Iris pigment epithelial cell (primary cell): ENCODE measurements around the gene BTBD10.
"Not testable (repeated sequence)": the region's sequence is repeated elsewhere in the genome, so short reads cannot be mapped to it uniquely, and the experiment has no call there.

Experiments used
- DNase-seq: peaks from one replicate; pipeline ENCODE4 v3.0.0-alpha.2; 2011; ENCODE audit warnings: low read depth

The BTBD10 gene

DNA sequence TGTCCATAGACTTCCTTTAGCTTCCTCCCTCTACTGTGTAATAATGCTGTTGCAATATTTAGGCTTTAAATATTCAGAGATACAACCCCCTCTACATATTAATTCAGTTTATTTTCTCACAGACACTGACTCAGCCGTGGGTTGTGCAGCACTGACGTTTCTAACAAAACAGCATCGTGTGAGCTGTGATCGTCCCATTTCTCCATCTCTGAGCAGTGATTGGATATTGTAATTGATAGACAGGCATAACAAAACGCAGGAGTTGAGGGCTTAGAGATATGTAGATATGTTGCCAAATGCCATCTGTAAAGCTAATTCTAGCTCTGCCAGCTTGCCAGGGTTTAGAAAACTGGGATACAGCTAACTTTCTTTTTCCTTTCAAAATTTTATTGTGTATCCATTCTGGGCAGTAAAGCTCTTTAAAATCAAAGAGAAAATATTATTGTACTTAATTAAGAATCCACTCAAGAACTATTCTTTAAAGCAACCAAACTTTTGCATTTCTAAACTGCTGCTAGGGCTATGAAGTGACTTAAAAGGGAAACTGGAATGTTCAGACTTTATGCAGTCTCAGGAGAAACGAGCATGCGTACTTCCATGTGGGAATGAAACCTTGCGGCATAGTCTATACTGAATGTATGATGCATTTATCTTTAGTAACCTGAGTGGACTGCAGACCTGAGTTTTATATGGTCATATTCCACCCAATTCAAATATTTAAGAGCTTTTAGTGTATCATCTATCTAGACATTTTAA is 22.7 kb downstream of the BTBD10 start:
- peak; percentile 96 for DNase-seq

DNA sequence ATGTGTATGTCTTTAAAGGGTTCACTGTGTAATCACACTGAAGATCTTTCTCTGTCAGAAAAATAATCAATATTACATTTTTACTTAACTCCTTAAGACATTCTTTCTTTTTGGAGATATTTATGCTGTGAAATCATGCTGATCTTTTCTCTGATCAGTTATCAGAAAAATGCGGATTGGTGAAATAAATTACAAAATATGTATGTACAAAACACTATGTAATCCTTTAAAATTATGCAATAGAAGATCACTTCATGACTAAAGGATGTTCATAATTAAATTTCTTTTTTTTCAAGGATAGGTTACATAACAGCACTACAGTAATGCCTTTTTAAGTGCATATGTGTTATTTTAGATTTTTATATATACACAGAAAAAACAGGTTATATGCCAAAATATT is 24.7 kb downstream of the BTBD10 start:
- DNase-seq, result peak; percentile 45

DNA sequence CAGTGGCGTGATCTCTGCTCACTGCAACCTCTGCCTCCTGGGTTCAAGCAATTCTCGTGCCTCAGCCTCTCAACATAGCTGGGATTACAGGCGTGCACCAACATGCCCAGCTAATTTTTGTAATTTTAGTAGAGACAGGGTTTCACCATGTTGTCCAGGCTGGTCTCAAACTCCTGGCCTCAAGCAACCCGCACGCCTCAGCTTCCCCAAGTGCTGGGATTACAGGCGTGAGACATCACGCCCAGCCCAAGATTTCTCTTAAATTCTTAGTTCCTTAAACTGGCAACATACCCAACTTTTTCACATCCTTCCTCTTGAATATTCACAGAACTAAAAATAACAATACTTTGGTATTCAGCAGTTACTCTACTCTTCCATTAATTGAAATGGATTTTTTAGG is 26.2 kb downstream of the BTBD10 start:
- not testable (repeated sequence) for DNase-seq

DNA sequence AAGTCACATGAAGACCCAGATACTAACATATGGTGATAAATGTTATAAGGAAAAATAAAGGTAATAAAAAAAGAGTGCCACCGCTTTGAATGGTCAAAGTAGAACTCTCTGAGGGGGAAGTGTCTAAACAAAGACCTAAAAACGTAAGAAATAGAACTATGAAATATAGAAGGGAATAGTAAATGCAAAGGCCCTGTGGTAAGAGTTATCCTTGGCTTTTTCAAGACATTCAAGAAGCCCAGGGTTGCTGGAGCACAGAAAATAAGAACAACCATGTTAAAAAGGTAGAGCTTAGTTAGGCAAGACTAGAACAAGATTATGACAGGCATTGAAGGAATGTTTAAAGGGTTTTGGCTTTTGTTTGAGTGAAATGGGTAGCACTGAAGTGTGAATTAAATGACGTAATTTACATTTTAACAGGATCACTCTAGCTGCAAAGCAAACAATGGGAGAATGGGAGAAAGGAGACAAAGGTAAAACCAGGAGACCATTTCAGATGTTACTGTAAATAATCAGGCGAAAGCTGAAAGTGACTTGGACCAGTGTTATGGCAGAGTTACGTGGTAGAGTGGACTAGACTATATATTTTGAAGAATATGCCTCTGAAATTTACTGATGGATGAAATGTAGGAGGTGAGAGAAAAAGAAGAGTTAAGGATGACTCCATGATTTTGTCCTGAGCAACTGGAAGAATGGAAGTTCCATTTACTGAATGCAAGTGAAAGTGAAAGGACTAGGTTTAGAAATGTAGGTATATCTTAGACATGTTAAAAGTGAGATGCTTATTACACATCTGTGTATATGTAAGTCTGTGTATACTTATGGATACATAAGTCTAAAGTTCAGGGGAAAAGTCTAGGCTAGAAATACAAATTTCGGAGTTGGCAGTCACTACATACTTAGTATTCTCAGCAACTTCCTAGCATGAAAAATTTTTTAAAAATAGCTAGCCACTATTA is 28.5 kb downstream of the BTBD10 start:
- no peak for DNase-seq

DNA sequence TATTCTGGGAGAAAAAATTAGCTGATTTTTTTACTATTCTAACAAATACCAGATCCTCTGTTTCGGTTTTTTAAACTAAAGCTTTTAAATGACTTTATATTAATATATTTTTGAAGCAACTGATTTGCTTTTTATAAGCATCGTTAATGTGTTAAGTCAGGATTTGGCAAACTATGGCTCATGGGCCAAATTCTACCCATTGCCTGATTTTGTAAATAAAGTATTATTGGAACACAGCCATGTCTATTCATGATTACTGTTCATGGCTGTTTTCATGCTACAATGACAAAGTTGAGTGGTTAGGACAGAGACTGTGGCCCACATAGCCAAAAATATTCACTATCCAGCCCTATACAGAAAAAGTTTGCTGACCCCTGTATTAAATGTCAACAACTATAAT is 29.6 kb downstream of the BTBD10 start:
- no peak for DNase-seq

DNA sequence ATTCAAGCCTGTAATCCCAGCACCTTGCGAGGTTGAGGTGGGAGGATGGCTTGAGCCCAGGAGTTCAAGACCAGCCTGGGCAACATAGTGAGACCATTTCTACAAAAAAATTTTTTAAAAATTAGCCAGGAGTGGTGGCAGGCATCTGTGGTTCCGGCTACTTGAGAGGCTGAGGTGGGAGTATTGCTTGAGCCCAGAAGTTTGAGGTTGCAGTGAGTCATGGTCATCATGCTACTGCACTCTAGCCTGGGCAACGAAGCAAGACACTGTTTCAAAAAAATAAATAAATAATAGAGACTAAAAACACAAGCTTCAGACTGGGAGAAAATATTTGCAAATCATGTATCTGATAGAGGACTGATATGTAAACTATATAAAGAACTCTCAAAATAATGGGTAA is 33.2 kb downstream of the BTBD10 start:
- DNase-seq, result no peak

DNA sequence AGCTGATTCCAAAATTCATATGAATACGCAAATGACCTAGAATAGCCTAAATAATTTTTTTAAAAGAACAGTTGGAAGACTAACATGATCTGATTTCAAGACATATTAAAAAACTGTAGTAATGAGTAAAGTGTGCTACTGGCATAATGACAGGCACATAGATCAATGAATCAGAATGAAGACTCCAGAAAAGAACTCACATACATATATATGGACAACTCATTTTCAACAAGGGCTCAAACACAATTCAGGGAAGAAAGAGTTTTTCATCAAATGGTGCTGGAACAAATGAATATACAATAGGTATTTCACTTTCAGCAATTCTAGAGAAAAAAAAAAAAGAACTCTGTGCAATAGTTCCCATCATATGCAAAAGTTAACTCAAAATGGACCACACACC is 33.7 kb downstream of the BTBD10 start:
- no peak for DNase-seq

DNA sequence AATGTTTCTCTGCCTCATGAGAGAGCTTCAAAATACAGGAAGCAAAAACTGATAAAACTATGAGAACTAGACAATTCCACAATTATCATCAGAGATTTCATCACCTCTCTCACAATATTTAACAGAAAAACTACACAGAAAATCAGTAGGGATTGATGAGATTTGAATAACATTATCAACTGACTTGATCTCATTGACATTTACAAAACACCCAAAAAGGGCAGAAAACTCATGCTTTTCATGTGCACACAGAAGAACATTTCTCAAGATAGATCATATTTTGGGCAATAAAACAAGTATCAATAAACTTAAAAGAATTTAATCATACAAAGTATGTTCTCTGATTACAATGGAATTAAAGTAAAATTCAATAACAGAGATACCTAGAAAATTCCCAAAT is 35.6 kb downstream of the BTBD10 start:
- DNase-seq, result no peak

DNA sequence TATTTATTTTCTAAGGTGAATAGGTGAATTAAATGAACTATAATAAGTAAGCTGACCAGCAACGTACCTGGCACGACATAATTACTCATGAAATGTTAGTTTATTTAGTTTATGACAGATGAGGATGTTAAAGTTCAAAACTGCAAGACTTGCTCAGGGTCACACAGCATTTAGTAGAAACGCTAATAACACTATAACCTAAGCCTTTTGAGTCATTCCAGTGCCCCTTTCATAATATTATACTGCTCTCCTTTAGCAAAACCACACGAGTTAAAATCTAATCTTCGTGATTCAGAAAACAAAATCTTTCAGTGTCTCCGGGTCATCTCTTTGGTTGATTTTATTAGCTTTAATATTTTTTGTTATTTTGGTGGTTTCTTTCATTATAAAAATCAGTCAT is 39.6 kb downstream of the BTBD10 start:
- DNase-seq, result peak; percentile 52

DNA sequence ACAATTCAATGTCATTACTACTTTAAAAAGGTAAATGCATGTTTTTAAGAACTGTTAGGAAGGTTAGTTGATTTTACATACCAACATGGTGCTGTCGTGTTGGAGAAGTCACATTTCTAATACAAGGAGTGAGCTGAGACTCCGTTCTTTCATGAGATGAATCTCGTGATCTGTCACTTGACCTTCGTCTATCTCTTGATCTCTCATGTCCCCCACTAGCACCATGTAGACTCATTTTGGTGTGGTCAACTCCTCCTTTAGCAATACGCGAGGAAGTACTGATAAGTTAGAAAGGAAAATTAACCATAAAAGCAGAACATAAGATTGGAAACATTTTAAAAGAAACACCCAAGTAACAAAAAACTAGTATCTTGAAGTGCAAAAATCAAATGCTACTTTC is 41.5 kb downstream of the BTBD10 start:
- no peak for DNase-seq

DNA sequence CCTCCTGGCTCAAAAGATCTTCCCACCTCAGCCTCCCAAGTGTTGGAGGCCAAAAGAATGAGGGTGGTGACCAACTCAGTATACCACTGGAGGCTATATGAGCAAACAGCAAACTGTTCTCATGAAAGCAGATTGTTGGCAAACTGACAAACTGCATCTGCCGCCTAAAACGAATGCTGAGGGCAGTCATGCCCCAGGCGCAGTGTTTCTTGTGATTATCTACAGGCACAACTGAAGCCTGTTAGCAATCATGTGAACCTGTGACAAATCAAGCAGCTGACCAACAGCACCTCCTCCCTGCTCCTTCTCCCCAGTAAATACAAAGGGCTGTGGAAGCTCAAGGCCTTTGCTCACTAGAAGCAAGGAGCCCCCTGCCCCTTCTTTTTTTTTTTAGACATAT is 47.8 kb downstream of the BTBD10 start:
- no peak for DNase-seq

DNA sequence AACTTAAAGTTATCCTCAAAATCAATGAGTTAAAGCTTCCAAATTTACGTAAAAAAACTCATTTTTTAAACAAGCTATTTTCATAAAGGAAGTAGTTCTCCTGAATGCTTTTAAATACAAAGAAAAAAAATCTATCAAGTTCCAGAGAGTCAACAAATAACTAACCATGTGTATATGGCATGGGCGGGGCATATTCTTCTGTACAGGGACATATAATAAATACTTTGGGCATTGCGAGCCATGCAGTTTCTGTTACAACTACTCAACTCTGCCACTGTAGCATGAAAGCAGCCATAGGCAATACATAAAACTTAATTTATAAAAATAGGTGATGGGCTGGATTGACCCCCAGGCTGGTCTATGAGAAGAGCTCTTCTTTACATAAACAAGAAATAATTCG is 57.8 kb downstream of the BTBD10 start:
- DNase-seq, result no peak

DNA sequence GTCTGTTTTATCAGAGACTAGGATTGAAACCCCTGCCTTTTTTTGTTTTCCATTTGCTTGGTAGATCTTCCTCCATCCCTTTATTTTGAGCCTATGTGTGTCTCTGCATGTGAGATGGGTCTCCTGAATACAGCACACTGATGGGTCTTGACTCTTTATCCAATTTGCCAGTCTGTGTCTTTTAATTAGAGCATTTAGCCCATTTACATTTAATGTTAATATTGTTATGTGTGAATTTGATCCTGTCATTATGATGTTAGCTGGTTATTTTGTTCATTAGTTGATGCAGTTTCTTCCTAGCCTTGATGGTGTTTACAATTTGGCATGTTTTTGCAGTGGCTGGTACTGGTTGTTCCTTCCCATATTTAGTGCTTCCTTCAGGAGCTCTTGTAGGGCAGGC is 64.7 kb downstream of the BTBD10 start:
- not testable (repeated sequence) for DNase-seq

DNA sequence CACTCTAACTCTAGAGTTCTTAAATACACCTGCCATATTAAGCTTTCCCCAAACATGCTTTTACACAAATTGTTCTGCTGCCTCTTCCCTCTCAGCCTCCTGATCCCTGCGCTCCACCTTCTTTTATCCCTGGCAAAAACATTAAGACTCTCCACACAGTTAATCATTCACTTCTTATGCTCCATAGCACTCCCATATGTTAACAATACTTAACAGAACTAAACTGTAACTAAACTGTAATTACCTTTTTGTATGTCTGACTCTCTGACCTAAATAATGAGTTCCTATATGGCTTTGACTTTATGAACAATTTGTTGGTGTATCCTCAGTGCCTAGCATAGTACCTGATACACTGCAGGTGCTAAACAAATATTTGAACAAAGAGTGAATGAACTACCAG is 71.8 kb downstream of the BTBD10 start:
- no peak for DNase-seq

DNA sequence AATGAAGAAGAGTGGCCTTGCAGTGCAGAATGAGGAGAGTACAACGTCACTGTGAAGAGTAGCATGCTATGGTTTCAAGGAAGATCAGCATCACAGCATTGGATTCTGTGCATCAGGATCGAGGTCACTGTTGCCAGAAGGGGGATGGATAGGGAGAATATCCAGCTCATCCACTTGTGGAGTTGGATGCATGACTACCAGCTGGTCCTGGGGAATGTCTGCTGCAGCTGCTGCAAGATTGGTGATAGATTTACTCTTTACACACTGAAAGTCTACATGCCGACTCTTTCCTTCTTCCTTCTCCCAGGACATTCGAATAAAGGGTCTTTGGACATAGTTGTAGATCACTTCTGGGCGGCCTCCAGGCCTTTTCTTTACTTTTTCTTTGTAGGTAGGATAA is 74.3 kb downstream of the BTBD10 start:
- no peak for DNase-seq

DNA sequence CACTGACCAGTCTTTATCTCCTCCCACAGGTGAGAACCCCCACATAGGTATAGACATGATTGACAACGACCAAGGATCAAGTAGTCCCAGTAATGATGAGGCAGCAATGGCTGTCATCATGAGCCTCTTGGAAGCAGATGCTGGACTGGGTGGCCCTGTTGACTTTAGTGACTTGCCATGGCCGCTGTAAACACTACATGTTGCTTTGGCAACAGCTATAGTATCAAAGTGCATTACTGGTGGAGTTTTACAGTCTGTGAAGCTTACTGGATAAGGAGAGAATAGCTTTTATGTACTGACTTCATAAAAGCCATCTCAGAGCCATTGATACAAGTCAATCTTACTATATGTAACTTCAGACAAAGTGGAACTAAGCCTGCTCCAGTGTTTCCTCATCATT is 76.5 kb downstream of the BTBD10 start:
- no peak for DNase-seq

DNA sequence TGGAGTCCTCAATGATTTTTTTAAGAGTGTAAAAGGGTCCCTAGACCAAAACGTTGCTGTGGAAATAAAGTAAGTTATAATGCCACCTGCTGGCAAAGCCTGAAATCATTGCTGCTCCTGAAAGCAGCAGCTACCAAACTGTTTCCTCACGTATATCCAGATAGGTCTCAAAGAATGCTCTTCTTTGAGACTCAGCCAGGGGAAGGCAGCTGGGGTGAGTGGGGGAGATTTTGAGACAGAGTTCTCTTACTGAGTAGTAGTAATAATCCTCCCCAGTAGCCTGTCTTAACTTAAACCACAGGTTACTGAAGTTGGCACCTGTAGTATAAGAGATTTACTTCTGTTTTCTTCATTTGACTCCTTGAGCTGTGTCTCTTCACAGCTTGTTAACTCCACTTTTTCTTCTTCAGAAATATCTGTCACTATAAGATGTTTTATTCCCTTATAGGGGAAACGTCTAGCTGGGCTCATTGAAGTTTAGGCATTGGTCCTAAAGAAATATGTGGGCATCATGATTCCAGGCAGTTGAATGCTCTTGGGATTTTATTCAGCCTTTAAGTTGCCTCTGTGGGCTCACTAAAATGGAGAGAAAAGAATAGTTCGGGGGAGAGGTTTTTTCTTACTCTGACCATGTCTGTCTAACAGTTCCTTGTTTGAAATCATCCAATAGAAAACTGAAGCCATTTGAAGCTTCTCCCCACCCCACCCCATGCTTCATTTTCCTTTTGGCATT is 77.9 kb downstream of the BTBD10 start:
- DNase-seq, result peak; percentile 57

DNA sequence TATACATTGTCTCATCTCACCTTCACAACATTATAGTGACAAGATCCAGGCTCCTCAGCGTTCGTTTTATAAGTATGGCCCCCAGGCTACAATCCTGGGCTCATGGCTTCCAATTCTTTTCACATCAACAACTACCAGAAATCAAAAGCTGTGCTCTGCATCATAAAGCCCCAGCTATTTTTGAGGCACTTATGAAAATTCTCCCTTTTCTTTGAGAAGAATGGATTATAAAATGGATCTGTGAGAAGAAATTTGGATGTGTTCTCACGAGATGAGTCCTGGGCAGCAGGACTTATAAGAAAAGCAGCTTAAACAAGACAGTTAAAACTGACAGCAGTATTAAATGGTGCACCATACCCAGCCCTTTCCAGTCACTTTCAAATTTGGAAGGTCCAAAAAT is 80.3 kb downstream of the BTBD10 start:
- no peak for DNase-seq

DNA sequence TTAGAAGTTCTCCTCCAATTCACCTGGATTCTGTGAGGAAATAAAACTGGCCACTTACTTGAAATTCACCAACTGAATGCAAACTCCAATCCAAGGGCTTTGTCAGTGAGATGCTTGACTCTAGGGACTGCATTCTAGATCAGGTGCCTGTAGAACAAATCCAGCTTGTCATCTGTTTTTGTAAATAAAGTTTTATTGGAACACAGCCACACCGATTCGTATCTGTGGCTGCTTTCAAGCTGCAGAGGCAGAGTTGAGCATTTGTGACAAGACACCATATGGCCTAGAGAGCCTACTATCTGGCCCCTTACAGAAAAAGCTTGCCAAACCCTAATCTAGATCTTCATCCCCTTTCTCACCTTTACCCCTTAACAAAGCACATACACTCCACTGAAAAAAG is 82.3 kb downstream of the BTBD10 start:
- no peak for DNase-seq

DNA sequence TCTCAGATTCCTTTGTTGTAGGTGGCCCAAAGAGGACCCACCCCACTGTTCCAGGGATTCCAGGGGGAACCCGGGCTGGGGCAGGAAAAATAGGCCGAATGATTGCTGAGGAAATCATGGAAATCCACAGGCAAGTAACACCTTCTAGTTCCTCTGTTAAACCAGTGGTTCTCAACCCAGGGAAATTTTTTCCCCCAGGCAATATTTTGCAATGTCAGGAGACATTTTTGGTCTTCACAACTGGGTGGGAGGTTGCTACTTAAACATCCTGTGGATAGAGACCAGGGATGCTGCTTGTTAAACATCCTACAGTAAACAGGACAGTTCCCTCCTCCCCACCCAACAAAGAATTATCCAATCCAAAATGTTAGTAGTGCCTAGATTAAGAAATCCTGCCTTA is 84.7 kb downstream of the BTBD10 start:
- no peak for DNase-seq

DNA sequence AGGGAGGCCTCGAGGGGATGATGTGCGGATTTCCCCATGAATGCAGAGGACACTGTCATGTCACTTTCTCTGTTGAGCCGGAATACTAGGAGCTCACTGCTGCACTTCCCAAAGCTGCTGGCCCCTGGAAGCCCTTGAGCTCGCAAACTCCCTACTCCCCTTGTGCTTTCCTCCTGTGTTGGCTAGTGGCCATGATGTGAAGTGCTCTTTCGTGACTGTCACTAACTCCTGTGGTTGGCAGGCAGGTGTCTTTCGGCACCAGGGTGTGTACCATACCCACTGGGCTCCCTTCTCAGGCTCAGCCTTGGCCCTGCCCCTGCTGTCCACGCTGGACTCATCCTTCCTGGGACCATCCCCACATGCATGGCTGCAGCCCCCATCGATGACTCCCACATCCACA is 86.2 kb downstream of the BTBD10 start:
- no peak for DNase-seq

DNA sequence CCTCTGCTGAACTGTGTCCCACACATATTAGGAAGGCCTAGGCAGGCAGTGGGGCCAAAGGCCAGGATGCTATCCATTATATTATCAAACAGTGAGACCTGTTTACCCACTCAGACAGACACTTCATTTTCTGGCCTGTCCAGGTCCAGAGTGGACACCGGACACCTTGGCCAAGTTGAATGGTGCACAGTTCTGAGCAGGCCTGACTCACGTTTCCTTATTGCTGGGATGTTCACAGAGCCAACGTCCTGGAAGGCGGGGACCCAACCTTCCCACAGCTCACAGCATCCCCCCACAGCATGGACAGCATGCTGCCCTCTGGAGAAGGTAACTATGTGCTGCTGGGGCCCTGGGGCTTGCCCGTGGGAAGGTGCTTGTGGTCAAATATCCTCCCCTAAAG is 86.6 kb downstream of the BTBD10 start:
- DNase-seq, result no peak

DNA sequence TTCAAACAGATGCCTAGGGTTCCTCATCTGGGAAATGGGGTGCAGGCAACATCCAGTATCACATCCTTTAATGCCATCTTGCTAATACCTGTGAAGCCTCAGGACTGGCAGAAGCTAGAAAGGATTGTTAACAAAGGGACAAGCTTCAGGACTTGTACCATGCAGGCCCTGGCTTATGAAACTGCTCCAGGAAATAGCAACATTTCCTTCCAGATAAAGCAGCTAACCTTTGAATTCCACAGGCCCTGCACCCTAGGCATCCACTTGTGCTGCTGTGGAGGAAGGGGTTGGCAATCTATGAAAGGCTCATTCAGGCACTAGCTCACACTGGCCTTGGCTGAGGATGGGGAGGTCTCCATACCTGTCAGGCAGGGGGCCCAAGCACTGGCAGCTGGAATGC is 87.2 kb downstream of the BTBD10 start:
- DNase-seq, result no peak
